NB4 (cell line): ENCODE measurements around the gene RUFY1.
"Not testable (repeated sequence)": the region's sequence is repeated elsewhere in the genome, so short reads cannot be mapped to it uniquely, and the experiment has no call there.

Experiments used
- DNase-seq: peaks from one replicate; pipeline ENCODE4 v3.0.0; 2010; ENCODE audit warnings: low read depth
- H3K4me3 ChIP-seq: one replicate; pipeline ENCODE4 v1.5.1; 2011; ENCODE audit warnings: mild to moderate bottlenecking, low read depth, low read length, moderate library complexity
- CTCF ChIP-seq: IDR thresholded peaks from one replicate; pipeline ENCODE4 v1.5.1; 2012; ENCODE audit warnings: low read depth, low read length
- MYC ChIP-seq: IDR thresholded peaks from 2 replicates; pipeline ENCODE4 v1.6.1; 2011; ENCODE audit warnings: low read depth, low read length
- POLR2A ChIP-seq: IDR thresholded peaks from 2 replicates; pipeline ENCODE4 v1.6.1; 2011; ENCODE audit warnings: mild to moderate bottlenecking; ENCODE audit not compliant: insufficient read length; ENCODE audit errors: extremely low read depth
- TF ChIP-seq, protein P1 (sequence below): IDR thresholded peaks from 2 replicates; pipeline ENCODE4 v1.6.1; 2011; ENCODE audit warnings: low read depth, low read length

Gene RUFY1

GRCh38 chr5:179648410-179648809 is 98.1 kb downstream of the RUFY1 start:
- no peak for DNase-seq
- H3K4me3 ChIP-seq = no peak overlapping the region
- TF ChIP-seq CTCF (no peak), MYC (no peak), POLR2A (no peak)
- TF ChIP-seq, protein P1, sequence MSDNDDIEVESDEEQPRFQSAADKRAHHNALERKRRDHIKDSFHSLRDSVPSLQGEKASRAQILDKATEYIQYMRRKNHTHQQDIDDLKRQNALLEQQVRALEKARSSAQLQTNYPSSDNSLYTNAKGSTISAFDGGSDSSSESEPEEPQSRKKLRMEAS = no peak

DNA sequence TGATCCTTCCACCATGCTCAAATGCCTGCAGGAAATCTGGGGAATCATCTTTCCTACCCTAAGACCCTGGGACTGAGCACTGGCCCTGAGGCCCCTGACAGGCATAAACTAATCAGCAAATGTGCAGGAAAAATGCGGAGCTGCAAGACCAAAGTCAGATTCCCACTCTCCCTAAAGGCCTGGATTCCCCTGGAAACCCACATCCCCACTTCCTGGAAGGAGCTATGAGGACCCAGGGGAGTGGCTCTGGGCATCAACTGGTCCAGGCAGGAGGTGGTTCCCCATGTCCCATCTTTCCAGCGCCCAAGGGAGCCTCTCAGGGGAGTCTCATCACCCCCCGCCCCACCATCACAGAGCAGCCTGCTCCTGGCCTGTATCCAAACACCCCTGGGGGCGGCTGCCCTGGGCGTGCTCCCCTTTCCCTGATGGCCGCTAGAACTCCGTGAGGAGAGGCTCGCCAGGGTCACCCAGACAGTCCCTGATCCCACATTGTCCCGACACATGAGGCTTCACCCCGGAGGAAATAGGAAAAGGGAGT is 98.9 kb downstream of the RUFY1 start:
- not testable (repeated sequence) for H3K4me3 ChIP-seq, DNase-seq

- H3K4me3 ChIP-seq, DNase-seq: not testable (repeated sequence)
Measured at GRCh38 chr5:179650245-179650644, 99.9 kb downstream of the RUFY1 start.

- peak; percentile 49 for DNase-seq
- not testable (repeated sequence) for H3K4me3 ChIP-seq
Measured at GRCh38 chr5:179653135-179653534, 102.8 kb downstream of the RUFY1 start.

GRCh38 chr5:179657302-179658178 is 107.2 kb downstream of the RUFY1 start:
- H3K4me3 ChIP-seq = not testable (repeated sequence)

DNA sequence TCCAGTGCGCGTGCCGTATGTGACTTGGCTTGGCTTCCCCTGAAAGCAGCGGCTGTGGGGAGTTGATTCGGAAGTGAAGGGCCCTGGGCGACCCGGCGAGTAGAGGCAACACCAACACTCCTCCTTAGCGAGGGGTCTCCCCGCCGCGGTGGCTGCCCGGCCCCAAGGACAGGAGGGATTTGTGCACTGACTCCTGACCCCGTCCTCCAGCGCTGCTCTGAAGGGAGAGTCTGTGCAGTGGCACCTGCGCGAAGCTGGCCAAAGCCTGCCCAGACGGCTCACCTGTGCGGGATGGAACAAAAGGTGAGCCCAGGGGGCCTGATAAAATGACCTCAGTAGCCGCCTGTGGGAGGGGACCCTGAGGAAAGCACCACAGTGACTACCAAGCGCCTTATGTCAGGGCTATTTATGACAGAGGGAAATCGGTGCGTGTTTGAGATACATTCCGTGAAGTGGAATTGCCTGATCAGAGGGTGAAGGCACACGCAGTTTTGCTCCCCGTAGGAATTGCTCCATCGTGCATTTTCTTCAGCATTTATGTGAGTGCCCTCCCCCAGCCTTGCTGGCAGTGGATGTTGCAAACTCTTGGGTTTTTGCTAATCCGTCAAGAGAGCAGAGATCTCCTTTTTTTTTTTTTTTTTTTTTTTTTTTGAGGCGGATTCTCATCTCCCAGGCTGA is 108.0 kb downstream of the RUFY1 start:
- peak; percentile 72 for DNase-seq
- H3K4me3 ChIP-seq = peak overlapping the region; percentile 77

More at GRCh38 chr5:179657302-179658178, 107.2 kb downstream of the RUFY1 start:
- DNase-seq = not testable (repeated sequence)
